ENCODE results near the gene MUC3A.
"Not testable (repeated sequence)": the region's sequence is repeated elsewhere in the genome, so short reads cannot be mapped to it uniquely, and the experiment has no call there.

Gene MUC3A

GRCh38 chr7:100949227-100949932, at the start of gene MUC3A:
TSS of gene MUC3A (plus strand) at chr7:100949534. CDS start at chr7:100949625, 91 bp downstream.
- no peak for DNase-seq

GRCh38 chr7:100900978-100901377, 48.4 kb upstream of the MUC3A start:
- no peak for DNase-seq

- DNase-seq, result no peak
Observed at GRCh38 chr7:100901921-100902332, 47.4 kb upstream of the MUC3A start.

GRCh38 chr7:100902638-100903037, 46.7 kb upstream of the MUC3A start:
- no peak for DNase-seq

- no peak for DNase-seq
Observed at GRCh38 chr7:100908512-100908911, 40.8 kb upstream of the MUC3A start.

- DNase-seq, result not testable (repeated sequence)
Observed at GRCh38 chr7:100910443-100910842, 38.9 kb upstream of the MUC3A start.

GRCh38 chr7:100911484-100911883, 37.9 kb upstream of the MUC3A start:
- DNase-seq, result no peak

GRCh38 chr7:100914208-100914878, 35.0 kb upstream of the MUC3A start:
- no peak for DNase-seq

GRCh38 chr7:100914879-100915447, 34.4 kb upstream of the MUC3A start:
- DNase-seq, result no peak

- not testable (repeated sequence) for DNase-seq
Observed at GRCh38 chr7:100919335-100919734, 30.0 kb upstream of the MUC3A start.

- DNase-seq, result not testable (repeated sequence)
Observed at GRCh38 chr7:100919779-100920437, 29.4 kb upstream of the MUC3A start.

- no peak for DNase-seq
Observed at GRCh38 chr7:100921039-100921438, 28.3 kb upstream of the MUC3A start.

GRCh38 chr7:100923616-100924015, 25.7 kb upstream of the MUC3A start:
- DNase-seq, result not testable (repeated sequence)

- no peak for DNase-seq
Observed at GRCh38 chr7:100929808-100930174, 19.5 kb upstream of the MUC3A start.

GRCh38 chr7:100933734-100934133, 15.6 kb upstream of the MUC3A start:
- no peak for DNase-seq

GRCh38 chr7:100935381-100935780, 14.0 kb upstream of the MUC3A start:
- not testable (repeated sequence) for DNase-seq

- DNase-seq, result not testable (repeated sequence)
Observed at GRCh38 chr7:100936167-100936566, 13.2 kb upstream of the MUC3A start.

- DNase-seq, result no peak
Observed at GRCh38 chr7:100942045-100942774, 7.1 kb upstream of the MUC3A start.

GRCh38 chr7:100943693-100944092, 5.6 kb upstream of the MUC3A start:
- DNase-seq, result no peak

- DNase-seq, result no peak
Observed at GRCh38 chr7:100944138-100944537, 5.2 kb upstream of the MUC3A start.

GRCh38 chr7:100946111-100946510, 3.2 kb upstream of the MUC3A start:
- no peak for DNase-seq

- DNase-seq, result no peak
Observed at GRCh38 chr7:100946766-100947365, 2.5 kb upstream of the MUC3A start.

- no peak for DNase-seq
Observed at GRCh38 chr7:100947792-100948191, 1.5 kb upstream of the MUC3A start.
